Keratinocyte (primary cell): ENCODE data around the gene CADM3. TPM values are rescaled to one million over a fixed set of nuclear protein-coding genes. Genes with fewer than 3 reads are reported as not detected.
A peak's percentile ranks its signal among the peaks of the same experiment; 100 is the strongest.

Source experiments
- DNase-seq: peaks from one replicate; pipeline ENCODE4 v3.0.0-alpha.2; 2011; ENCODE audit warnings: low read depth, missing footprints, low spot score
- FAIRE-seq: peaks from 2 replicates; lab custom pipeline; 2011; peaks lifted over from hg19 to GRCh38; lab: Jason Lieb, UNC
- H2AFZ ChIP-seq: 2 replicates; pipeline ENCODE4 v1.6.0; 2012; ENCODE audit warnings: low read length, control low read depth, inconsistent platforms; ENCODE audit not compliant: control insufficient read depth
- H3K27ac ChIP-seq: 2 replicates; pipeline ENCODE4 v1.5.1; 2011; ENCODE audit warnings: low read length; ENCODE audit not compliant: control insufficient read depth, insufficient read depth
- H3K27me3 ChIP-seq: 3 replicates; pipeline ENCODE4 v1.6.0; 2011; ENCODE audit warnings: low read length; ENCODE audit not compliant: control insufficient read depth, insufficient read depth; ENCODE audit errors: extremely low read depth
- H3K36me3 ChIP-seq, 2 experiments: 2 replicates in 1 of 2; 3 replicates in 1 of 2; pipeline ENCODE4 v1.5.1; 2011; ENCODE audit warnings: low read length in 2 of 2, mild to moderate bottlenecking in 1 of 2; ENCODE audit not compliant: control insufficient read depth in 2 of 2, insufficient read depth in 2 of 2; ENCODE audit errors: extremely low read depth in 1 of 2
- H3K4me1 ChIP-seq: 3 replicates; pipeline ENCODE4 v1.5.1; 2011; ENCODE audit warnings: low read length; ENCODE audit not compliant: control insufficient read depth, insufficient read depth; ENCODE audit errors: extremely low read depth
- H3K4me2 ChIP-seq: 3 replicates; pipeline ENCODE4 v1.6.0; 2011; ENCODE audit warnings: low read depth, low read length; ENCODE audit not compliant: control insufficient read depth, insufficient read depth; ENCODE audit errors: extremely low read depth
- H3K4me3 ChIP-seq, 3 experiments: fragments of 200-600 bp in 1 of 3; sonication (generic) in 1 of 3; 2 replicates in 2 of 3; 3 replicates in 1 of 3; pipeline ENCODE4 v1.5.1; 2011 to 2016; ENCODE audit warnings: low read length in 3 of 3, mild to moderate bottlenecking in 3 of 3, control low read depth in 2 of 3, inconsistent platforms in 1 of 3, low read depth in 1 of 3, mixed read lengths in 1 of 3, mixed run types in 1 of 3, moderate library complexity in 1 of 3; ENCODE audit not compliant: control insufficient read depth in 2 of 3, insufficient read depth in 2 of 3; ENCODE audit errors: extremely low read depth in 1 of 3
- H3K79me2 ChIP-seq: 2 replicates; pipeline ENCODE4 v1.6.0; 2012; ENCODE audit warnings: low read length; ENCODE audit not compliant: control insufficient read depth, insufficient read depth
- H3K9ac ChIP-seq: 3 replicates; pipeline ENCODE4 v1.6.0; 2011; ENCODE audit warnings: low read length; ENCODE audit not compliant: control insufficient read depth, insufficient read depth; ENCODE audit errors: extremely low read depth
- H3K9me1 ChIP-seq: 3 replicates; pipeline ENCODE4 v1.6.0; 2011; ENCODE audit warnings: low read length; ENCODE audit not compliant: control insufficient read depth, insufficient read depth; ENCODE audit errors: extremely low read depth
- H3K9me3 ChIP-seq: 2 replicates; pipeline ENCODE4 v1.5.1; 2012; ENCODE audit warnings: low read depth, low read length; ENCODE audit not compliant: control insufficient read depth
- H4K20me1 ChIP-seq: 3 replicates; pipeline ENCODE4 v1.6.0; 2011; ENCODE audit warnings: low read length; ENCODE audit not compliant: control insufficient read depth, insufficient read depth; ENCODE audit errors: extremely low read depth
- CTCF ChIP-seq, 3 experiments: IDR thresholded peaks in 1 of 3; conservative IDR thresholded peaks in 1 of 3; optimal IDR thresholded peaks in 1 of 3; 2 replicates in 2 of 3; 3 replicates in 1 of 3; pipeline versions ENCODE3 to v1.5.1; 2011; ENCODE audit warnings: low read length in 3 of 3, mild to moderate bottlenecking in 3 of 3, moderate library complexity in 2 of 3, control low read depth in 1 of 3, inconsistent platforms in 1 of 3; ENCODE audit not compliant: insufficient read depth in 2 of 3; ENCODE audit errors: extremely low read depth in 1 of 3
- EZH2 ChIP-seq: IDR thresholded peaks from one replicate; pipeline ENCODE4 v1.6.1; 2012; ENCODE audit warnings: inconsistent platforms, mild to moderate bottlenecking, low read length, moderate library complexity
- dilution Hi-C: fragments of 300-500 bp; cut with MboI; formaldehyde crosslinking; loops from one replicate; pipeline ENCODE4 v1.7.0; 2020; ENCODE audit warnings: low sequenced_read_pairs; ENCODE audit not compliant: extremely low pct_ligation_motif_present
- polyA plus RNA-seq, 5 experiments: library from polyadenylated mRNA; depleted of rRNA in 3 of 5; stranded (reverse) in 3 of 5; stranded (forward) in 1 of 5; unstranded in 1 of 5; fragments of >200 nt; gene quantifications; 1 replicate in 1 of 5; 2 replicates in 3 of 5; 3 replicates in 1 of 5; pipeline versions ENCODE4 v1.2.1 to v1.2.3, GENCODE V29; 2011 to 2012; ENCODE audit warnings: missing spikeins in 2 of 5, low read depth in 1 of 5, low replicate concordance in 1 of 5

Gene CADM3
- polyA plus RNA-seq, 1 donor (not counting 4 experiments of a cell fraction or from before 2014, with no cell fraction given) = not detected

DNA sequence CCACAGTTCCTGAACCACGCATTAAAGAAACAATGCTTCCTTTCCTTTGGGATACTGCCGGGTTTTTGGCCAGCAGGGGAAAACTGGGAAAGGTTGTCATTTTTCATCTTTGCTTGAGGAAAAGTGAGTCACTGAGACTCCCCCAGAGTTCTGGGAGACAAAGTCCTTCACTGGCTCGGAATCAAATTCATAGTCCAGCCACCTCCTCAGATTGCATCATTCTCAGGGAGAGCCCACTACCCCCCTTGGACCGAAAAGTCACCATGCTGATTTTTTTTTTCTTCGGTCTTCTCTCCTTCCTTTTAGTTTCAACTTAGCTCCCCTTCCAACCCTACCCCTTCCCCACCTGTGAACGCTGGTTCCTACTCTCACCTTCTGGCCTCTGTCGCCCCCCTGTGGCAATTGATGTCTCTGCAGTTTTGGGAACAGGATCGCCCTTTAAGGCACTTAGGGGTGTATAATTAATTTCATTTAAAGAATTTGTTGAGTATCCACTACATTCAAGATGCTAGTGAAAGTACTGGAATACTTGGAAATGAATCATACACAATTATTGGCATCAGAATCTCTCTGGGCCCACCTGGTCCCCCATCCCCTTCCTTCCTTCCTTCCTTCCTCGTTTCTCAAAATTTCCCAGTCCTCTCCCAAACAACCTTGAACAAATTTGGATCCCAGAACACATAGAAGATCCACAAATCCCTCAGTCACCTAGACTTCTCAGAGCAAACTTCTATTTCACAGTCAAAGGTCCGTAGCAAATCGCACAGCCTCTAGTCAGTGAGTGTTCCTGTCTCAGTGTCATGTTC lies 40.1 kb downstream of the CADM3 start:
- Histone ChIP-seq H3K9me1 (no peaks in the 10 kb centered on the region), H3K9ac (no peak overlapping the region), H3K36me3 (no peaks in the 10 kb centered on the region), H3K79me2 (no peaks in the 10 kb centered on the region), H2AFZ (no peak overlapping the region), H4K20me1 (no peaks in the 10 kb centered on the region), H3K9me3 (no peaks in the 10 kb centered on the region), H3K4me1 (no peaks in the 10 kb centered on the region), H3K27me3 (peaks cover 13% of the 10 kb centered on the region), H3K4me2 (no peak overlapping the region), H3K27ac (no peak overlapping the region), H3K4me3 (no peak overlapping the region)
- FAIRE-seq (no peak), DNase-seq (no peak)
- dilution Hi-C loops = no loop called here
- TF ChIP-seq CTCF (optimal IDR thresholded peaks at IDR 0.05 in 1 of 3, IDR thresholded peaks at IDR 0.05 in 1 of 3, conservative IDR thresholded peaks at IDR 0.05 in 1 of 3; ENCODE audit: extremely low read depth in 1 of 3, insufficient read depth in 2 of 3, low read length in 3 of 3) (peak; percentile 79 to 83 (median 82)), EZH2 (no peak)

DNA sequence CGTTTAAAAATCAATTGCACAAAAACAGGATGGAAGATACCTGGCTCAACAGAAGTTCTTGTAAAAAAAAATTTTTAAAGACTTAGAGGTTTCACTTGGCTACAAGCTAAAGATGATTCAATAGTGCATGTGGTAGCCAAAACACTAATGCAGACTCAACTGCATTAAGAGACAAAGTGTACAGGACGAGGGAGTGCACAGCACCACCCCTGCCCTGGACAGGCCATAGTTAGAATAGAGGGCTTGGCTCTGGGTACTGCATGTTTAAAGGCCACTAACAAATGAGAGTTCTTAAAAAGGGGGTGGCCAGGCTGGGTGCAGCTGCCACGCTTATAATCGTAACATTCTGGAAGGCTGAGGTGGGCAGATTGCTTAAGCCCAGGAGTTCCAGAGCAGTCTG lies 41.2 kb downstream of the CADM3 start:
- dilution Hi-C loops = no loop called here
- FAIRE-seq = no peak
- no peak overlapping the region for H3K27ac ChIP-seq

More for the DNA sequence above, 41.2 kb downstream of the CADM3 start:
- no peak overlapping the region for H3K4me3 ChIP-seq
- TF ChIP-seq CTCF (optimal IDR thresholded peaks at IDR 0.05 in 1 of 3, IDR thresholded peaks at IDR 0.05 in 1 of 3, conservative IDR thresholded peaks at IDR 0.05 in 1 of 3; ENCODE audit: extremely low read depth in 1 of 3, insufficient read depth in 2 of 3, low read length in 3 of 3) (no peak), EZH2 (no peak)
- no peak overlapping the region for H3K9ac ChIP-seq
- no peaks in the 10 kb centered on the region for H3K36me3 ChIP-seq
- no peaks in the 10 kb centered on the region for H3K4me1 ChIP-seq
- no peaks in the 10 kb centered on the region for H3K9me1 ChIP-seq
- no peak overlapping the region for H2AFZ ChIP-seq
- no peaks in the 10 kb centered on the region for H3K9me3 ChIP-seq
- H3K4me2 ChIP-seq = no peak overlapping the region
- no peaks in the 10 kb centered on the region for H4K20me1 ChIP-seq
- DNase-seq = no peak
- H3K27me3 ChIP-seq = peaks cover 6% of the 10 kb centered on the region
- no peaks in the 10 kb centered on the region for H3K79me2 ChIP-seq
